SK-N-SH (cell line): ENCODE results near the gene ZNF133.

Experiments
- CHD2 ChIP-seq: fragments of 150-350 bp; IDR thresholded peaks from 2 replicates; pipeline ENCODE4 v1.6.1; 2018; ENCODE audit warnings: low read length; ENCODE audit not compliant: partially characterized antibody
- EP300 ChIP-seq, 2 experiments: IDR thresholded peaks; 2 replicates each; pipeline versions ENCODE4 v1.4.0 to v1.6.1; 2012; ENCODE audit warnings: borderline replicate concordance in 1 of 2, low read depth in 1 of 2, low read length in 1 of 2
- EZH2phosphoT487 ChIP-seq: fragments of 200-600 bp; sonication (generic); IDR thresholded peaks from 2 replicates; pipeline ENCODE4 v1.6.1; 2017; ENCODE audit warnings: low read depth, mixed run types, mild to moderate bottlenecking, antibody characterized with exemption, moderate library complexity, borderline replicate concordance
- POLR2AphosphoS5 ChIP-seq: IDR thresholded peaks from 2 replicates; pipeline ENCODE4 v1.6.1; 2012; ENCODE audit warnings: low read depth, low read length
- RXRA ChIP-seq: IDR thresholded peaks from 2 replicates; pipeline ENCODE4 v1.4.0; 2012; ENCODE audit warnings: low read depth, mild to moderate bottlenecking, borderline replicate concordance
- SIN3A ChIP-seq: IDR thresholded peaks from 2 replicates; pipeline ENCODE4 v1.6.1; 2012; ENCODE audit warnings: low read depth, mild to moderate bottlenecking, low read length, moderate library complexity, borderline replicate concordance
- SMC3 ChIP-seq: IDR thresholded peaks from 2 replicates; pipeline ENCODE4 v1.6.1; 2012; ENCODE audit warnings: low read depth, low read length, improper control_type of control experiment
- TAF1 ChIP-seq: IDR thresholded peaks from 2 replicates; pipeline ENCODE4 v1.6.1; 2012; ENCODE audit warnings: low read depth, mild to moderate bottlenecking, low read length, moderate library complexity, borderline replicate concordance
- TEAD4 ChIP-seq: IDR thresholded peaks from 2 replicates; pipeline ENCODE4 v1.4.0; 2012; ENCODE audit warnings: mild to moderate bottlenecking, borderline replicate concordance; ENCODE audit not compliant: insufficient read depth
- TF ChIP-seq, protein P1 (sequence below): fragments of 200-600 bp; sonication (generic); IDR thresholded peaks from 2 replicates; pipeline ENCODE4 v1.6.1; 2017; ENCODE audit warnings: antibody characterized with exemption, mild to moderate bottlenecking, moderate library complexity
- TF ChIP-seq, protein P2 (sequence below): IDR thresholded peaks from 2 replicates; pipeline ENCODE4 v1.6.1; 2012; ENCODE audit warnings: mild to moderate bottlenecking, low read depth, low read length, moderate library complexity
- TF ChIP-seq, protein P3 (sequence below): fragments of 150-350 bp; IDR thresholded peaks from 2 replicates; pipeline ENCODE4 v1.6.1; 2016; ENCODE audit warnings: mild to moderate bottlenecking, low read depth, low read length
- TF ChIP-seq, protein P4 (sequence below): IDR thresholded peaks from 2 replicates; pipeline ENCODE4; 2012

DNA sequence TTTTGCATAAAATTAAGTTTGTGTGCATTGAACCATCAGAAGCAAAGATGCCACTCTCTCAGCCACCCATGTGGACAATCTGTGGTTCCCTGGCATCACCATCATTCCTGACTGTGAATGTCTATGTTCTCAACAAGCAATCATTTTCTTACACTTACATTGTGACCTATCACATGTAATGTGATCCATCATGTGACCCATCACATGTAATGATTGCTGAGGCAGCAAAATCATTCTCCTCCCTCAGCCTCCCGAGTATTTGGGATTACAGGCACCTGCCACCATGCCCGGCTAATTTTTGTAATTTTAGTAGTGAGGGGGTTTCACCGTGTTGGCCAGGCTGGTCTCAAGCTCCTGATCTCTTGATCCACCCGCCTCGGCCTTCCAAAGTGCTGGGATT lies 22.0 kb upstream of the ZNF133 start:
- no peak for TF ChIP-seq SMC3
- no peak for TF ChIP-seq EZH2phosphoT487
- TF ChIP-seq, protein P1, sequence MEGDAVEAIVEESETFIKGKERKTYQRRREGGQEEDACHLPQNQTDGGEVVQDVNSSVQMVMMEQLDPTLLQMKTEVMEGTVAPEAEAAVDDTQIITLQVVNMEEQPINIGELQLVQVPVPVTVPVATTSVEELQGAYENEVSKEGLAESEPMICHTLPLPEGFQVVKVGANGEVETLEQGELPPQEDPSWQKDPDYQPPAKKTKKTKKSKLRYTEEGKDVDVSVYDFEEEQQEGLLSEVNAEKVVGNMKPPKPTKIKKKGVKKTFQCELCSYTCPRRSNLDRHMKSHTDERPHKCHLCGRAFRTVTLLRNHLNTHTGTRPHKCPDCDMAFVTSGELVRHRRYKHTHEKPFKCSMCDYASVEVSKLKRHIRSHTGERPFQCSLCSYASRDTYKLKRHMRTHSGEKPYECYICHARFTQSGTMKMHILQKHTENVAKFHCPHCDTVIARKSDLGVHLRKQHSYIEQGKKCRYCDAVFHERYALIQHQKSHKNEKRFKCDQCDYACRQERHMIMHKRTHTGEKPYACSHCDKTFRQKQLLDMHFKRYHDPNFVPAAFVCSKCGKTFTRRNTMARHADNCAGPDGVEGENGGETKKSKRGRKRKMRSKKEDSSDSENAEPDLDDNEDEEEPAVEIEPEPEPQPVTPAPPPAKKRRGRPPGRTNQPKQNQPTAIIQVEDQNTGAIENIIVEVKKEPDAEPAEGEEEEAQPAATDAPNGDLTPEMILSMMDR, result no peak
- no peak for TF ChIP-seq CHD2
- TF ChIP-seq RXRA, result no peak
- no peak for TF ChIP-seq TAF1
- TF ChIP-seq, protein P2, sequence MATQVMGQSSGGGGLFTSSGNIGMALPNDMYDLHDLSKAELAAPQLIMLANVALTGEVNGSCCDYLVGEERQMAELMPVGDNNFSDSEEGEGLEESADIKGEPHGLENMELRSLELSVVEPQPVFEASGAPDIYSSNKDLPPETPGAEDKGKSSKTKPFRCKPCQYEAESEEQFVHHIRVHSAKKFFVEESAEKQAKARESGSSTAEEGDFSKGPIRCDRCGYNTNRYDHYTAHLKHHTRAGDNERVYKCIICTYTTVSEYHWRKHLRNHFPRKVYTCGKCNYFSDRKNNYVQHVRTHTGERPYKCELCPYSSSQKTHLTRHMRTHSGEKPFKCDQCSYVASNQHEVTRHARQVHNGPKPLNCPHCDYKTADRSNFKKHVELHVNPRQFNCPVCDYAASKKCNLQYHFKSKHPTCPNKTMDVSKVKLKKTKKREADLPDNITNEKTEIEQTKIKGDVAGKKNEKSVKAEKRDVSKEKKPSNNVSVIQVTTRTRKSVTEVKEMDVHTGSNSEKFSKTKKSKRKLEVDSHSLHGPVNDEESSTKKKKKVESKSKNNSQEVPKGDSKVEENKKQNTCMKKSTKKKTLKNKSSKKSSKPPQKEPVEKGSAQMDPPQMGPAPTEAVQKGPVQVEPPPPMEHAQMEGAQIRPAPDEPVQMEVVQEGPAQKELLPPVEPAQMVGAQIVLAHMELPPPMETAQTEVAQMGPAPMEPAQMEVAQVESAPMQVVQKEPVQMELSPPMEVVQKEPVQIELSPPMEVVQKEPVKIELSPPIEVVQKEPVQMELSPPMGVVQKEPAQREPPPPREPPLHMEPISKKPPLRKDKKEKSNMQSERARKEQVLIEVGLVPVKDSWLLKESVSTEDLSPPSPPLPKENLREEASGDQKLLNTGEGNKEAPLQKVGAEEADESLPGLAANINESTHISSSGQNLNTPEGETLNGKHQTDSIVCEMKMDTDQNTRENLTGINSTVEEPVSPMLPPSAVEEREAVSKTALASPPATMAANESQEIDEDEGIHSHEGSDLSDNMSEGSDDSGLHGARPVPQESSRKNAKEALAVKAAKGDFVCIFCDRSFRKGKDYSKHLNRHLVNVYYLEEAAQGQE, result no peak
- TF ChIP-seq EP300 (IDR thresholded peaks at IDR 0.05; ENCODE audit: borderline replicate concordance in 1 of 2, low read depth in 1 of 2, low read length in 1 of 2), result no peak
- no peak for TF ChIP-seq SIN3A
- no peak for TF ChIP-seq TEAD4
- no peak for TF ChIP-seq POLR2AphosphoS5
- TF ChIP-seq, protein P3, sequence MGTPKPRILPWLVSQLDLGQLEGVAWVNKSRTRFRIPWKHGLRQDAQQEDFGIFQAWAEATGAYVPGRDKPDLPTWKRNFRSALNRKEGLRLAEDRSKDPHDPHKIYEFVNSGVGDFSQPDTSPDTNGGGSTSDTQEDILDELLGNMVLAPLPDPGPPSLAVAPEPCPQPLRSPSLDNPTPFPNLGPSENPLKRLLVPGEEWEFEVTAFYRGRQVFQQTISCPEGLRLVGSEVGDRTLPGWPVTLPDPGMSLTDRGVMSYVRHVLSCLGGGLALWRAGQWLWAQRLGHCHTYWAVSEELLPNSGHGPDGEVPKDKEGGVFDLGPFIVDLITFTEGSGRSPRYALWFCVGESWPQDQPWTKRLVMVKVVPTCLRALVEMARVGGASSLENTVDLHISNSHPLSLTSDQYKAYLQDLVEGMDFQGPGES, result no peak
- TF ChIP-seq, protein P4, sequence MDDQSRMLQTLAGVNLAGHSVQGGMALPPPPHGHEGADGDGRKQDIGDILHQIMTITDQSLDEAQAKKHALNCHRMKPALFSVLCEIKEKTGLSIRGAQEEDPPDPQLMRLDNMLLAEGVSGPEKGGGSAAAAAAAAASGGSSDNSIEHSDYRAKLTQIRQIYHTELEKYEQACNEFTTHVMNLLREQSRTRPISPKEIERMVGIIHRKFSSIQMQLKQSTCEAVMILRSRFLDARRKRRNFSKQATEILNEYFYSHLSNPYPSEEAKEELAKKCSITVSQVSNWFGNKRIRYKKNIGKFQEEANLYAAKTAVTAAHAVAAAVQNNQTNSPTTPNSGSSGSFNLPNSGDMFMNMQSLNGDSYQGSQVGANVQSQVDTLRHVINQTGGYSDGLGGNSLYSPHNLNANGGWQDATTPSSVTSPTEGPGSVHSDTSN, result no peak
